SK-N-MC (cell line): ENCODE results near the gene SDK1.
"Not testable (repeated sequence)": the region's sequence is repeated elsewhere in the genome, so short reads cannot be mapped to it uniquely, and the experiment has no call there.

ENCODE experiments used
- EZH2 ChIP-seq: fragments of 200-600 bp; sonication (generic); IDR thresholded peaks from one replicate; pipeline ENCODE4 v1.6.1; 2017; ENCODE audit warnings: antibody characterized with exemption
- POLR2AphosphoS5 ChIP-seq: IDR thresholded peaks from 2 replicates; pipeline ENCODE4 v1.6.1; 2012; ENCODE audit warnings: mild to moderate bottlenecking, low read depth, low read length, borderline replicate concordance

- TF ChIP-seq EZH2, POLR2AphosphoS5: not testable (repeated sequence)
Measured at GRCh38 chr7:3941706-3942105, 640.7 kb downstream of the SDK1 start.
